HG03565 (cell line): ENCODE data around the gene CLDN5.

Experiments used
- ATAC-seq: cut with Tn5 transposase; IDR thresholded peaks from one replicate; pipeline ENCODE4 v1.9.1; 2021; ENCODE audit warnings: mild to moderate bottlenecking, moderate library complexity; ENCODE audit not compliant: unreplicated experiment

The CLDN5 gene

DNA sequence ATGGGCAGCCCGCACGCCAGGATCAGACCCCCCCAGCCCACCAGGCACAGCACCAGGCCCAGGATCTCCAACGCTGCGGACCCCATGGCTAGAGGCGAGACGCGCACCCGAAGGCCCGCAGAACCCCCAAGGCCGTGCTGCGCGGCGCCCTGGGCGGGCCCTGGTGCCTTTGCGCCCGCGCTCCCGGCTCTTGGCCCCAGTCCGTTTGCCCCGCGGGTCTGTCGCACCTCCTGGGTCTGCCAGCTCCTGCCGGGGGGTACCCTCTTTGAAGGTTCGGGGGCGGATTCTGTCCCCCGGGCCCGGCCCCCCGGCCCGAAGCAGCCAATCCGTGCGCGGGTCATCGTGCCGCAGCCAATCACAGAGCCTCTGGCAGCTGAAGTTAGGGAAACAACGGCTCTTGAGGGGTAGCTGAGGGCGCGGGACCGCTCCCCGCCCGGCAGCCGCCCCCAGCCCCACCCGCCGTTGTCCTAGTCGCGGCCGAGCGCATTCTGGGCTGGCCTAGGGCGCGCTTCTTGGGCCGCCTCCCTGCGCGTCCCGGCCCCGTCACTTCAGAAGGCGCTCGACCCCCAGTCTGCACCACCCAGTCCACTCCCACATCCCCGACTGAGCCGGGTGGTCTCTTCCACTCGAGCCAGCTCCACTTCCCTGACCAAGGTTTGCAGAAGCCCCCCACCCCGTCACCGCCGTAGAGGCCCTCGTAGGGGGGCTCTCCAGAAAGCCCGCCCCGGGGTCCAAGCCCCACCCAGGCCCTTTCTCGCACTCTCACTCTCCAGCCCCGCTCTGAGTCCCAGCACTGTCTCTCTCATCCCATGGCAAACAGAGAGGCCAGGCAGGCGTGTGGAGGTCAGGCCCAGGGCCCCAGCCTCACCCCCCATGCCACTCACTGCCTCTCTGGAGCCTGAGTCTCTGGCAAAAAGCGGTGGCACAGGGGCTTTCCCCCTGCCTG, at the start of gene CLDN5:
CLDN5 (minus strand) TSS at position 241 of the 946 bp plus-strand sequence; CDS start at position 86, 155 bp downstream.
- ATAC-seq: no peak

GRCh38 chr22:19571995-19572394, 47.8 kb upstream of the CLDN5 start:
- ATAC-seq: no peak

DNA sequence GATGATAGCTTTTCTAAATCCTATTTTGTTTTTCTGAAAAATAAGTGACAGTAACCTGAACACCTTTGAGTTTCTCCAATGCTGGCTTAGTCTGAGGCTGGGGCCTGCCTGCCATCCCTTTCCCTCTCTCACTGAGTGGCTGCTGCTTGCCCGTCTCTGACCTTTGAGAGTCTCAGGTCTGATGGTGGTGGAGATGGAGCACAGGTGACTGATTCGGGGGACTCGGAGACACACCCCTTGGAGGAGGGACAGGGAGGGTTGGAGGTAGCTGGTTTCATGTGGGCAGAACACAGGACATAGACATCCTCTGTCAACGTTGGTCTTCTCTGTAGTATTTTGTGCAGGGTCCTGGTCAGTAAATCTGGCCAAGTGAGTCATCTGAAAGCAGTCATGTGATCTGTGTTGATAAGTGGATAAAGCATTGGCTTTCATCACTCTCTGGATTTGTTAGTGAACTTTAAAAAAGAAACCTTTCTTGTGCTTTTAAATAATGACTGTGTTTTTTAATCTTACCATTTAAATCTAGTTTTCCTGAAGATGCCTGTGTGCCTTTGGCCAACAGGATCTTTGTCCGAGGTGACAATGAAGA, 47.1 kb upstream of the CLDN5 start:
- ATAC-seq: no peak

DNA sequence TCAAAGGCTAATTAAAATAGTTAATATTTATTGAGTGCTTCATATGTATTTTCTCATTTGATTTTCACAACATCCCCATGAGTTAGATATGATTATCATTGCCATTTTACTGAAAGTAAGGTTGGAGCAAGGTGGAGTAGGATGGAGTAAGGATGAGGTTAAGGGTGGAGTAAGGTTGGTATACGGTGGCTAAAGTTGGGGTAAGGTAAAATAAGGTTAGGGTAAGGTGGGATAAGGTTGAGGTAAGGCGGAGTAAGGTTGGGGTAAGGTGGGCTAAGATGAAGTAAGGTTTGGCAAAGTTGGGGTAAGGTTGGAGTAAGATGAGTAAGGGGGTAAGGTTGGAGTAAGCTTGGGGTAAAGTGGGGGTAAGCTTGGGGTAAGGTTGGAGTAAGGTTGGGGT, 45.8 kb upstream of the CLDN5 start:
- no peak for ATAC-seq

- no peak for ATAC-seq
Observed at GRCh38 chr22:19569276-19569640, 45.0 kb upstream of the CLDN5 start.

- no peak for ATAC-seq
Observed at GRCh38 chr22:19568337-19569275, 44.4 kb upstream of the CLDN5 start.

DNA sequence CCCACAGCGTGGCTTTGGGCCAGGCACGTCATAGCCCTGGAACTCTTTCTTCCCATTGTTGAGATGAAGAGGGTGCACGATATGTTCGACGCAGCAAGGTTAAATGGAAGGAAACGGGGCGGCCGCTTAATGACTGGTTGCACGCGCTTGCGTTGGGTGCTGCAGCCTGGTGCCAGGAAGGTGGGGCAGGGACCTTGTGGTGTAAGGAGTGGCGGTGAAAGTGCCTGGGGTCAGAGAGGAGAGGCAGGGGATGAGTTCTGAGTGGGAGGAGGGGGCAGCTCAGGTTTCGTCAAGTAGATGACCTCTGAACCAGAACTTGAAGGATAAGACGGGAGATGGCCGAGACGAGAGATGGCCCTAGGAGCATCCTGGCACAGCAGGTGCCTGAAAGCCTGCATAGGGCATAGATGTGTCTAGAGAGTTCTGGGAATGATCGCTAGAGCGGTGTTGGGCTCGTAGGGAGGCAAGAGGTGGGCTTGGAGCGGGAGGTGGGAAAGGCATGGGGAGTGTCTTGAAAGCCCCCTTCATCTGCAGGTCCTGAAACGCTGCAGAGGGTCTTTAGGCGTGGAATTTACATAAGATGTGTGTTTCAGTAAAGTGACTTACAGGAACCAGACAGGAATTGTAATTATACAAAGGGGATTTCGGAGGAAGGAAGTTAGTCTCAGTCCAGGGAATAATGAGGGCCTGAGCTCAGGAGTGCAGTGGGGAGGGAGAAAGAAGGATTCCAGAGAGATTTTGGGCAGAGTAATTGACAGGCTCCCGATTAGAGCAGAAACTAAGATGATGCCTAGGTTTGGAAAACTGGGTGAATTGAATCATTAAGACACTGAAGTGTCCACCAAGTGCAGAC, 43.2 kb upstream of the CLDN5 start:
- no peak for ATAC-seq

DNA sequence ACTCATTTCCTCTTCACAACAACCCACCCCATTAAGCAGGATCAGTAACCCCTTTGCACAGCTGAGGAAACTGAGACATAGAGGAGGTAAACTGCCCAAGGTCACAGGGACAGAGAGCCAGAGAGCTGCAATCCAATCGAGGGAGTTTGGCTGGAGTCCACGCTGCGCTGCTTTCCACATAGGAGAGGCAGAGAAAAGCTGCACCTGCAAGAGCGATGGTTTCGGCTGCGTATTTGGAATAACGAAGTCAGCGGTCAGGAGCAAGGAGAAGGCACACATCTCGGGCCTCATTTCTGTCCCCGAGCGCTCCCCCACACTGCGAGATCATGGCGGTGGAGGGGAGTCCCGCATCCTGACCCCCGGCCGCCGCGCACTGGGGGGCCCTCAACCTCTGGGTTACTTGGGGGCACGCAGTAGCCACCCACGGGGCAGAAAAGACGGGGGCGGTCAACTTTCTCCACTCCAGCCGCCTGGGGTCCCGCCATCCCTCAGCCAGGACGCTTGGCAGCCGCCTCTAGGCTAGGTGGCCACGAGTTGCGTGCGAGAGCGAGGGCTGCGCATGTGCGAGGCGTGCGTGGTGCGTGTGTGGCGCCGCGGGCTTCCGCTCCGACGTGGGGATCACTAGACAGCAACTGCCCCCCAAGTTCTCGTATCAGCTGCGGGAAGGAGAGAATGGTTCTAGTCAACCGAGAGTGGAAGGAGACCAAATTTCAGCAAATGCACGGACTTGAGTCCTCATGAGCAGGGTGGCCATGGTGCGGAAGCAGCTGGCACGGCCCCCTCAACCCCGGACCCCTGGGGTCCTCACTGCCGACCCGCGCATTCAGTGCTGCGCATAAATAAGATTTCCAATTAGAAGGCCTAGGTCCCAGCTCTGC, 42.3 kb upstream of the CLDN5 start:
- no peak for ATAC-seq

DNA sequence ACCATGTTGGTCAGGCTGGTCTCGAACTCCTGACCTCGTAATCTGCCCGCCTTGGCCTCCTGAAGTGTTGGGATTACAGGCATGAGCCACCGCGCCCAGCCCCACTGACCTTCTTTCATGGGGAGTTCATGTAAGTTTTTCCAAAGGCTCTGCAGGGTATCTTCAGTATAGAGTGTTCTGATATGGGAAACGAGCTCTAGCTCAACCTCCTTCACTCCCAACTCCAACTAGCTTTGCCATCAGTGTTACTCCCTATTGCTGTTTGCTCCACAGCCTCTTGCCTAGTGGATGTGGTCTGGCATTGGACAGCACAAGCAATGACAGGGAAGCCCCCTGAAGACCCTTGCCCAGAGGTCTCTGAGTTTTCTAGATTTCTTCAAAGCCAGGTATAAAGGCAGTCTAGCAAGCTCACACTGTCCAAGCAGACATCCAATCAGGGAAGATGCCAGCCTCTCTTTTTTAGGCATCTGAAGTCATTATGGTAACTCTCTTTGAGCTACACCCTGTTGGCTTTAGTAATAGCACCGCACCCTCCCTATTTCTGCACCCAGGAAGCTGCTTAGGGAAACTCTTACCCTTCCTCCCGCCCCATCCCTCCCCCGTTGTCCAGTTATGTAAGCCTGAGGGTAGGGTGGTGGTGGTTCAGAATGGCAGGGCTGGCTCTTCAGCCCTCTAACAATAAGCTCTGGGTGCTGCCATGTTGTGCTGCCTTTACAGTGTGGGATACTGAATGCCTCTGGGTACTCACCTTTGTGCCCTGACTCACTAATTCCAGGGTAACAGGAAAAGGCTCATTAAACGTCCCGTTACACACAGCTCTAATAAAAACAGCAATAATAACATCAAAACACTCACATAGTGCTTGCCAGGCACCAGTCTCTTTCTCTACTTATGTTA, 41.4 kb upstream of the CLDN5 start:
- ATAC-seq: no peak

GRCh38 chr22:19559956-19560355, 35.7 kb upstream of the CLDN5 start:
- ATAC-seq: no peak

GRCh38 chr22:19559324-19559811, 35.2 kb upstream of the CLDN5 start:
- no peak for ATAC-seq

GRCh38 chr22:19556963-19557545, 32.8 kb upstream of the CLDN5 start:
- ATAC-seq: no peak

GRCh38 chr22:19555651-19556050, 31.4 kb upstream of the CLDN5 start:
- no peak for ATAC-seq

DNA sequence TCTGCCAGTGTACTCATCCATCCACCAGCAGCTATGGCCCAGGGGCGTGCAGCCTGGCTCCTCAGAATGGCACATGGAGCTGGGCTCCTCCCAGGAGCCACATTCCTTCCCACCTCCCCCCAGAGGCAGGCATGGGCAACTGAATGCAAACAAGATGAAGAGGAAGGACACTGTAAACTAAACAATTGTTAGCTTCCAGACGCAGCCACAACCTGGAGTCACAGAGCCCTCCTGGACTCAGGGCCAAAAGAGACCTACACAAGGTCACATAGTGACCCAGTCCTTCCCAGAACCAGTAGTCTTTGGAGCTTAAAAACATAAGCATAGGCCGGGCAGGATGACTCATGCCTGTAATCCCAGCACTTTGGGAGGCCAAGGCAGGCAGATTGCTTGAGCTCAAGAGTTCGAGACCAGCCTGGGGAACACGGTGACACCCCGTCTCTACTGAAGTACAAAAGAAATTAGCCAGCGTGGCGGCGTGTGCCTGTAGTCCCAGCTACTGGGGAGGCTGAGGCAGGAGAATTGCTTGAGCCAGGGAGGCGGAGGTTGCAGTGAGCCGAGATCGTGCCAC, 30.7 kb upstream of the CLDN5 start:
- no peak for ATAC-seq

DNA sequence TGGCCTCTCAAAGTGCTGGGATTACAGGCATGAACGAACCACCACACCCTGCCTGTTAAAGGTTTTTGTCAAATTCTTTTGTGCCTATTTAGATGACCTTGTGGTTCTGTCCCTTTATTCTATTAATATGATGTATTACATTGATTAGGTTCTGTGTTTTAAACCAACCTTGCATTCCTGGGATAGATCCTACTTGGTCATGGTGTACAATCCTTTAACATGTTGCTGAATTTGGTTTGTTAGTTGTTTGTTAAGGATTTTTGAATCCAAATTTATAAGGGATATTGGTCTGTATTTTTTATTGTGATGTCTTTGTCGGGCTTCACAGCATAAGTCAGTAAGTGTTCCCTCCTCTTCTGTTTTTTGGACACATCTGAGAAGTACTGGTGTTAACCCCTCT, 29.0 kb upstream of the CLDN5 start:
- ATAC-seq: no peak

GRCh38 chr22:19550382-19550781, 26.2 kb upstream of the CLDN5 start:
- ATAC-seq: no peak

DNA sequence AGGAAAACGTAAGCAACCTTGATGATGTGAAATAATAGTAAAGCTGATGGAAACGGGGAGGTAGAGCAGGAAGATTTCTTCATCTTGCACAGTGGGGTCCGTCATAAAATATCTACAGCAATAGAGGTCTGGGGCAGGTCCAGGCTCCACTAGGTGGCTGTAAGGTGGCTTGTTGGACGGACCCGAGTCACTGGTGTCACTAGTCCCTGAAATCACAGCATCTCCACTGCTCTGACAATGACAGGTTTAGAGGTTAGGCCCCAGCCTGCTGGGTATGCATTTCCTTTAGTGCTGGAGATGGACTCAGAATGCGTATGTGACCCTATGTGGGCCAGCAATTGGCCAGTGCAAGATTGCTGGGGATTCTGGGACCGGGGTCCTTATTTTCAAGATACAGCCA, 25.2 kb upstream of the CLDN5 start:
- no peak for ATAC-seq

DNA sequence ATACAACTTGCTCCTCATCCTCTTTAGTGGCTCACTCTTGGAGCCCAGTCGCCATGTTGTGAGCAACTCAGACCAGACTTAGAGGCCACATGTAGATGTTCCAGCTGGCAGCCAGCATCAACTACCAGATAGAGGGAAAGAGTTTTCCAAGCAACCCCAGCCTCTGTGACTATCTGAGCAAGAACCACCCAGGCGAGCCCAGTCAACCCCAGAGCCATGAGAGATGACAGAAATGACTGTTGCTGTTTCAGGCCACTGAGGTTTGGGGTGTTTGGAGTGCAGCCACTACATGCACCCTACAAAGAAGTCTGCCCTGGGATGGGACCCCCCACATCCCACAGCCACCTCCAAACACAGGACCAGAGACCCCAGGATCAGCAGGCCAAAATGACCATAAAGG, 24.8 kb upstream of the CLDN5 start:
- no peak for ATAC-seq
